Mesodermal cell (in vitro differentiated cells): ENCODE data around the gene PCDH15.

Experiments used
- H3K27ac ChIP-seq: 2 replicates; pipeline ENCODE4 v1.7.0; 2013; ENCODE audit warnings: mild to moderate bottlenecking, low read depth, low read length, moderate library complexity; ENCODE audit not compliant: severe bottlenecking
- H3K36me3 ChIP-seq: 2 replicates; pipeline ENCODE4 v1.7.1; 2013; ENCODE audit warnings: mild to moderate bottlenecking, low read length, moderate library complexity; ENCODE audit not compliant: control insufficient read depth, insufficient read depth
- H3K4me1 ChIP-seq: one replicate; pipeline ENCODE4 v1.7.1; 2013; ENCODE audit warnings: mild to moderate bottlenecking, low read length; ENCODE audit not compliant: insufficient read depth, control insufficient read depth, poor library complexity, severe bottlenecking
- H3K4me3 ChIP-seq: 2 replicates; pipeline ENCODE4 v1.7.0; 2013; ENCODE audit warnings: low read length, control low read depth, mild to moderate bottlenecking; ENCODE audit not compliant: insufficient read depth, poor library complexity, severe bottlenecking; ENCODE audit errors: extremely low read depth
- H3K9me3 ChIP-seq: 2 replicates; pipeline ENCODE4 v1.7.1; 2013; ENCODE audit warnings: mild to moderate bottlenecking, low read length, moderate library complexity; ENCODE audit not compliant: control insufficient read depth
- WGBS, 2 experiments: methylation state at CpG; one replicate each; pipeline ENCODE4 v1.1.5; 2013; ENCODE audit warnings: missing lambda C conversion rate in 2 of 2; ENCODE audit not compliant: insufficient coverage in 2 of 2; 5-methylcytosine and 5-hydroxymethylcytosine counted together

Gene PCDH15

GRCh38 chr10:54010337-54010933 lies 790.6 kb downstream of the PCDH15 start:
- Histone ChIP-seq H3K36me3 (no peaks in the 10 kb centered on the region), H3K27ac (no peak overlapping the region), H3K9me3 (no peaks in the 10 kb centered on the region), H3K4me1 (no peaks in the 10 kb centered on the region), H3K4me3 (no peak overlapping the region)
- 83 to 100% methylated on average over 1 to 2 of the region's 5 CpGs for WGBS, 2 experiments

- 89 to 96% methylated on average over 2 to 3 of the region's 3 CpGs for WGBS, 2 experiments
- no peaks in the 10 kb centered on the region for H3K36me3 ChIP-seq
- H3K4me1 ChIP-seq = no peaks in the 10 kb centered on the region
- no peaks in the 10 kb centered on the region for H3K9me3 ChIP-seq
- H3K4me3 ChIP-seq = no peak overlapping the region
- no peak overlapping the region for H3K27ac ChIP-seq
These were observed 791.4 kb downstream of the PCDH15 start for GRCh38 chr10:54009672-54010071.

- no peaks in the 10 kb centered on the region for H3K4me1 ChIP-seq
- no CpG with 5 or more reads among the region's 1 CpG for WGBS, 2 experiments
- H3K4me3 ChIP-seq = no peak overlapping the region
- H3K36me3 ChIP-seq = no peaks in the 10 kb centered on the region
- H3K27ac ChIP-seq = no peak overlapping the region
- no peaks in the 10 kb centered on the region for H3K9me3 ChIP-seq
These were observed 799.0 kb downstream of the PCDH15 start for GRCh38 chr10:54002077-54002476.

- Histone ChIP-seq H3K27ac (no peak overlapping the region), H3K4me1 (no peaks in the 10 kb centered on the region), H3K9me3 (no peaks in the 10 kb centered on the region), H3K4me3 (no peak overlapping the region), H3K36me3 (no peaks in the 10 kb centered on the region)
- no CpG with 5 or more reads among the region's 2 CpGs for WGBS, 2 experiments
These were observed 803.1 kb downstream of the PCDH15 start for GRCh38 chr10:53997953-53998352.

GRCh38 chr10:53990799-53991238 lies 810.2 kb downstream of the PCDH15 start:
- Histone ChIP-seq H3K9me3 (no peaks in the 10 kb centered on the region), H3K27ac (no peak overlapping the region)
- WGBS, 2 experiments = 91 to 93% methylated on average over 13 to 23 of the region's 28 CpGs

GRCh38 chr10:53983431-53983830 lies 817.6 kb downstream of the PCDH15 start:
- Histone ChIP-seq H3K27ac (no peak overlapping the region), H3K4me3 (no peak overlapping the region), H3K36me3 (no peaks in the 10 kb centered on the region), H3K9me3 (no peaks in the 10 kb centered on the region), H3K4me1 (no peaks in the 10 kb centered on the region)
- WGBS, 2 experiments = no CpG with 5 or more reads among the region's 3 CpGs

More at GRCh38 chr10:53990799-53991238, 810.2 kb downstream of the PCDH15 start:
- Histone ChIP-seq H3K36me3 (no peaks in the 10 kb centered on the region), H3K4me1 (no peaks in the 10 kb centered on the region), H3K4me3 (no peak overlapping the region)

- H3K9me3 ChIP-seq = no peaks in the 10 kb centered on the region
- H3K4me1 ChIP-seq = no peaks in the 10 kb centered on the region
- WGBS, 2 experiments = 100% methylated on average over 1 of the region's 3 CpGs; no CpG with 5 or more reads in 1 of the 2 experiments
- no peaks in the 10 kb centered on the region for H3K36me3 ChIP-seq
- H3K4me3 ChIP-seq = no peak overlapping the region
- H3K27ac ChIP-seq = no peak overlapping the region
These were observed 820.8 kb downstream of the PCDH15 start for GRCh38 chr10:53980210-53980609.

GRCh38 chr10:53978301-53978700 lies 822.7 kb downstream of the PCDH15 start:
- 87 to 91% methylated on average over 3 of the region's 3 CpGs for WGBS, 2 experiments
- H3K36me3 ChIP-seq = no peaks in the 10 kb centered on the region
- no peak overlapping the region for H3K4me3 ChIP-seq
- no peaks in the 10 kb centered on the region for H3K9me3 ChIP-seq
- H3K27ac ChIP-seq = no peak overlapping the region
- no peaks in the 10 kb centered on the region for H3K4me1 ChIP-seq

- no peak overlapping the region for H3K4me3 ChIP-seq
- H3K9me3 ChIP-seq = no peaks in the 10 kb centered on the region
- no peaks in the 10 kb centered on the region for H3K36me3 ChIP-seq
- no peak overlapping the region for H3K27ac ChIP-seq
- no peaks in the 10 kb centered on the region for H3K4me1 ChIP-seq
- 71% methylated on average over 1 of the region's 2 CpGs; no CpG with 5 or more reads in 1 of the 2 experiments for WGBS, 2 experiments
These were observed 823.8 kb downstream of the PCDH15 start for GRCh38 chr10:53977267-53977666.

- H3K4me1 ChIP-seq = peaks cover 6% of the 10 kb centered on the region
- H3K4me3 ChIP-seq = no peak overlapping the region
- peaks cover 3% of the 10 kb centered on the region for H3K9me3 ChIP-seq
- H3K27ac ChIP-seq = peak overlapping the region; percentile 51
- WGBS, 2 experiments = no CpG with 5 or more reads among the region's 3 CpGs
- no peaks in the 10 kb centered on the region for H3K36me3 ChIP-seq
These were observed 843.6 kb downstream of the PCDH15 start for GRCh38 chr10:53957401-53957800.

- Histone ChIP-seq H3K4me3 (no peak overlapping the region), H3K4me1 (peaks cover 6% of the 10 kb centered on the region), H3K36me3 (no peaks in the 10 kb centered on the region), H3K9me3 (peaks cover 11% of the 10 kb centered on the region), H3K27ac (no peak overlapping the region)
- WGBS, 2 experiments = no CpG with 5 or more reads among the region's 6 CpGs
These were observed 845.9 kb downstream of the PCDH15 start for GRCh38 chr10:53955091-53955490.
